Vagina (tissue), 2 donors: Measurements from ENCODE around the gene P2RY1. TPM values are rescaled to one million over a fixed set of nuclear protein-coding genes. Genes with fewer than 3 reads are reported as not detected.
"Not testable (repeated sequence)": the region's sequence is repeated elsewhere in the genome, so short reads cannot be mapped to it uniquely, and the experiment has no call there.

ENCODE experiments used
- DNase-seq, 2 donors: peaks; one replicate each; pipeline ENCODE4 v3.0.0-alpha.2; 2017; ENCODE audit errors: extremely low spot score in 2 of 2
- H3K27ac ChIP-seq: fragments of 200-600 bp; sonication (generic); one replicate; pipeline ENCODE4 v1.5.1; 2019
- H3K27me3 ChIP-seq: fragments of 200-600 bp; sonication (generic); one replicate; pipeline ENCODE4 v1.5.1; 2019
- H3K36me3 ChIP-seq, 2 donors: fragments of 200-600 bp; sonication (generic); one replicate each; pipeline ENCODE4 v1.5.1; 2017 to 2019
- H3K4me1 ChIP-seq: fragments of 200-600 bp; sonication (generic); one replicate; pipeline ENCODE4 v1.5.1; 2019
- H3K4me3 ChIP-seq, 2 donors: fragments of 200-600 bp; sonication (generic); 1 replicate in 1 of 2; 2 replicates in 1 of 2; pipeline ENCODE4 v1.5.1; 2016 to 2019
- H3K9me3 ChIP-seq: fragments of 200-600 bp; sonication (generic); one replicate; pipeline ENCODE4 v1.5.1; 2019
- CTCF ChIP-seq, 3 experiments: fragments of 450-650 bp in 2 of 3; fragments of 200-600 bp in 1 of 3; sonication (generic) in 1 of 3; IDR thresholded peaks; one replicate each; pipeline ENCODE4 v1.5.1; 2017 to 2019; ENCODE audit warnings: antibody characterized with exemption in 3 of 3, mild to moderate bottlenecking in 2 of 3, moderate library complexity in 2 of 3
- POLR2A ChIP-seq, 2 donors: fragments of 450-650 bp; IDR thresholded peaks; one replicate each; pipeline ENCODE4 v1.6.1; 2017; ENCODE audit warnings: antibody characterized with exemption in 2 of 2, mild to moderate bottlenecking in 2 of 2, moderate library complexity in 2 of 2
- POLR2AphosphoS5 ChIP-seq, 2 donors: sonication (generic); formaldehyde crosslinking; IDR thresholded peaks; one replicate each; pipeline ENCODE4 v1.9.0; 2017; ENCODE audit warnings: antibody characterized with exemption in 2 of 2, mild to moderate bottlenecking in 2 of 2, low read depth in 1 of 2; ENCODE audit not compliant: insufficient read depth in 1 of 2
- intact Hi-C: fragments of 100-400 bp; cut with DNase I; formaldehyde crosslinking; loops from one replicate; pipeline ENCODE4 v1.15.1; 2023
- total RNA-seq: library from RNA; depleted of rRNA; stranded (reverse); fragments of >200 nt; gene quantifications from one replicate; pipeline ENCODE4 v1.2.3, GENCODE V29; 2016

Gene P2RY1
- total RNA-seq, 1 donor from 2014 or later = 17.9 TPM

GRCh38 chr3:152865668-152866245 is 30.8 kb downstream of the P2RY1 start:
- intact Hi-C loops = no loop called here
- Histone ChIP-seq H3K4me1 (no peaks in the 10 kb centered on the region), H3K4me3 (no peak overlapping the region), H3K9me3 (no peaks in the 10 kb centered on the region), H3K27ac (no peak overlapping the region), H3K27me3 (no peaks in the 10 kb centered on the region), H3K36me3 (no peaks in the 10 kb centered on the region)
- TF ChIP-seq POLR2AphosphoS5 (IDR thresholded peaks at IDR 0.05; ENCODE audit: insufficient read depth in 1 of 2, low read depth in 1 of 2) (no peak), POLR2A (IDR thresholded peaks at IDR 0.05) (no peak), CTCF (IDR thresholded peaks at IDR 0.05) (no peak)
- DNase-seq = no peak

DNA sequence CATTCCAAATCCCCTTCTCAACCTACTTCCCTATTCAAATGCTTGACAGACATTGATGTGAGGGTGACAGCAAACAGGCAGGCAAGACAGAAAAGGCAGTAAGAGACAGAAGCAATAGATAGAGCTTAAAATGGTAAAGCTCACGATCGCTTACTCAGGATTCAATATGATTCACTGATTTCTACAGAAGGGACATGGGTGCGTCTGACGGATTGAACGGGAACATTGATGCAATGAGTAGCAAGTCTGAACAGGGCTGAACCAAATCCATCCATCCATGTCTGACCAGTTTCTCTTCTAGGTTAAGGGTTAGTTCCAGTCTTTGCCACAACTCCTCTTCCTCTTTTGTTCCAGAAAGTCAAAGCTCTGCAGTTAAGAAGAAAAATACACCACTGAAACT is 35.1 kb downstream of the P2RY1 start:
- intact Hi-C loops = no loop called here
- H3K4me1 ChIP-seq = no peaks in the 10 kb centered on the region
- no peak overlapping the region for H3K4me3 ChIP-seq
- H3K27ac ChIP-seq = no peak overlapping the region
- H3K27me3 ChIP-seq = no peaks in the 10 kb centered on the region
- DNase-seq = no peak
- no peaks in the 10 kb centered on the region for H3K36me3 ChIP-seq
- H3K9me3 ChIP-seq = no peaks in the 10 kb centered on the region
- TF ChIP-seq POLR2AphosphoS5 (IDR thresholded peaks at IDR 0.05; ENCODE audit: insufficient read depth in 1 of 2, low read depth in 1 of 2) (peak in 1 of 2 donors; percentile 81), POLR2A (IDR thresholded peaks at IDR 0.05) (no peak), CTCF (IDR thresholded peaks at IDR 0.05) (no peak)

- DNase-seq, H3K27ac ChIP-seq, H3K36me3 ChIP-seq, H3K9me3 ChIP-seq, H3K27me3 ChIP-seq, intact Hi-C loops, H3K4me1 ChIP-seq, H3K4me3 ChIP-seq: not testable (repeated sequence)
Observed at GRCh38 chr3:152873314-152873713, 38.4 kb downstream of the P2RY1 start.

DNA sequence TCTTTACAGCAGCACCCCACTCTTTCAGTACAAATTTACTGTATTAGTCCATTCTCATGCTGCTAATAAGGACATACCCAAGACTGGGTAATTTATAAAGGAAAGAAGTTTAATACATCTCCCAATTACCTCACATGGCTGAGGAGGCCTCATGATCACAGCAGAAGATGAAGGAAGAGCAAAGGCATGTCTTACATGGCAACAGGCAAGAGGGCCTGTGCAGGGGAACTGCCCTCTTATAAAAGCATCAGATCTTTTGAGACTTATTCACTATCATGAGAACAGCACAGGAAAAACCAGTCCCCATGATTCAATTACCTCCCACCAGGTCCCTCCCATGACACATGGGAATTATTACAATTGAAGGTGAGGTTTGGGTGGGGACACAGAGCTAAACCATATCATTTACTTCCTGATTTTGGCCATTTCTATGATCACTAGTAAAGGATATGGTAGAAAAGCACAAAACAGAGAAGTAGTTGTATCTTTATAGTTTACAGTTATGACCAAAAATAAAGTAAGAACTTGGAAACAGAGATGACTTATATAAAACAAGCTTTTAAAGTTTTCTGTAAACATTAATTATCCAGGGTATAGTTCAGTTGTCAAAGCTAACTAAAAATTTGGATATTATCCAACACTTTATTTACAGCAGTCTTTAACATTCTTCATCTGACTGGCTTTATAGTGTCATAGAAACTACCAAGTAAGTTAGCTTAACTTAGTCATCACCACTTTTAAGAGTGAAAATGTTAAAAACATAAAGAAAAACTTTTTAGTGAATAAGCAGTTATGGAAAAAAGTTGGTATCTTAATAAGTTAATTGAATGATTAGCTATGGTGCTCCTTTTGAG is 40.2 kb downstream of the P2RY1 start:
- intact Hi-C loops = no loop called here
- Histone ChIP-seq H3K9me3 (no peaks in the 10 kb centered on the region), H3K27me3 (no peaks in the 10 kb centered on the region), H3K4me3 (no peak overlapping the region), H3K27ac (no peak overlapping the region), H3K4me1 (no peaks in the 10 kb centered on the region), H3K36me3 (no peaks in the 10 kb centered on the region)
- no peak for DNase-seq
- no peak for TF ChIP-seq POLR2A (IDR thresholded peaks at IDR 0.05)
- no peak for TF ChIP-seq POLR2AphosphoS5 (IDR thresholded peaks at IDR 0.05; ENCODE audit: insufficient read depth in 1 of 2, low read depth in 1 of 2)
- TF ChIP-seq CTCF (IDR thresholded peaks at IDR 0.05) = no peak

GRCh38 chr3:152879130-152879789 is 44.3 kb downstream of the P2RY1 start:
- intact Hi-C loops = no loop called here
- no peak overlapping the region for H3K27ac ChIP-seq
- no peak for DNase-seq
- H3K36me3 ChIP-seq = no peaks in the 10 kb centered on the region
- no peaks in the 10 kb centered on the region for H3K9me3 ChIP-seq
- no peak for TF ChIP-seq CTCF (IDR thresholded peaks at IDR 0.05)
- no peak for TF ChIP-seq POLR2AphosphoS5 (IDR thresholded peaks at IDR 0.05; ENCODE audit: insufficient read depth in 1 of 2, low read depth in 1 of 2)
- TF ChIP-seq POLR2A (IDR thresholded peaks at IDR 0.05) = no peak
- no peaks in the 10 kb centered on the region for H3K27me3 ChIP-seq
- H3K4me3 ChIP-seq = no peak overlapping the region
- no peaks in the 10 kb centered on the region for H3K4me1 ChIP-seq
